Fibroblast of mammary gland (primary cell): Measurements from ENCODE around the gene PTGR3.

Experiments
- DNase-seq: peaks from one replicate; pipeline ENCODE4 v3.0.0-alpha.2; 2010; ENCODE audit warnings: low read depth
- H3K4me3 ChIP-seq: 2 replicates; pipeline ENCODE4 v1.5.1; 2011; ENCODE audit warnings: low read depth, mild to moderate bottlenecking, low read length, moderate library complexity; ENCODE audit not compliant: control insufficient read depth
- TF ChIP-seq, protein P1 (sequence below): conservative IDR thresholded peaks from 2 replicates; pipeline ENCODE4 v1.5.1; 2011; ENCODE audit warnings: low read depth, low read length, inconsistent platforms; ENCODE audit not compliant: control insufficient read depth, insufficient read depth

PTGR3 gene

DNA sequence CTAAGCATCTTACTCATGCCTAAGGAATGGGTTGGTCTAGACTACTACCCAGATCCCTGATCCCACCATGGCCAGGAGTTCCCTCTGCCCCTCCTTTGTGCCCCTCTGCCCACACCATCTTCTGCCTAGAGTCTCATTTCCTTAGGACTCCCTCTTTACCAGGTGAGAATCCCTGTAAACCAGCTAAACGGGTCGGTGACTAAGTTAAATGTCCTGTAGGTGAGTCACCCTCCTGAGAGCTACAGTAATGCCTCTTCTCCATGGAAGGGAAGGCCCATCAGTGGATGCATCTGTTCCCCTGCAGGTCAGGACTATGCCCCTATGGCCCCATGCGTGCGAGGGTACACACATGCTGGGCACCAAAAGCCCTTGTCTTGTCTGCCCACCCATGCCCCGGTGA, 25.4 kb downstream of the PTGR3 start:
- TF ChIP-seq, protein P1, sequence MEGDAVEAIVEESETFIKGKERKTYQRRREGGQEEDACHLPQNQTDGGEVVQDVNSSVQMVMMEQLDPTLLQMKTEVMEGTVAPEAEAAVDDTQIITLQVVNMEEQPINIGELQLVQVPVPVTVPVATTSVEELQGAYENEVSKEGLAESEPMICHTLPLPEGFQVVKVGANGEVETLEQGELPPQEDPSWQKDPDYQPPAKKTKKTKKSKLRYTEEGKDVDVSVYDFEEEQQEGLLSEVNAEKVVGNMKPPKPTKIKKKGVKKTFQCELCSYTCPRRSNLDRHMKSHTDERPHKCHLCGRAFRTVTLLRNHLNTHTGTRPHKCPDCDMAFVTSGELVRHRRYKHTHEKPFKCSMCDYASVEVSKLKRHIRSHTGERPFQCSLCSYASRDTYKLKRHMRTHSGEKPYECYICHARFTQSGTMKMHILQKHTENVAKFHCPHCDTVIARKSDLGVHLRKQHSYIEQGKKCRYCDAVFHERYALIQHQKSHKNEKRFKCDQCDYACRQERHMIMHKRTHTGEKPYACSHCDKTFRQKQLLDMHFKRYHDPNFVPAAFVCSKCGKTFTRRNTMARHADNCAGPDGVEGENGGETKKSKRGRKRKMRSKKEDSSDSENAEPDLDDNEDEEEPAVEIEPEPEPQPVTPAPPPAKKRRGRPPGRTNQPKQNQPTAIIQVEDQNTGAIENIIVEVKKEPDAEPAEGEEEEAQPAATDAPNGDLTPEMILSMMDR = no peak
- no peak for DNase-seq
- H3K4me3 ChIP-seq = no peak overlapping the region

DNA sequence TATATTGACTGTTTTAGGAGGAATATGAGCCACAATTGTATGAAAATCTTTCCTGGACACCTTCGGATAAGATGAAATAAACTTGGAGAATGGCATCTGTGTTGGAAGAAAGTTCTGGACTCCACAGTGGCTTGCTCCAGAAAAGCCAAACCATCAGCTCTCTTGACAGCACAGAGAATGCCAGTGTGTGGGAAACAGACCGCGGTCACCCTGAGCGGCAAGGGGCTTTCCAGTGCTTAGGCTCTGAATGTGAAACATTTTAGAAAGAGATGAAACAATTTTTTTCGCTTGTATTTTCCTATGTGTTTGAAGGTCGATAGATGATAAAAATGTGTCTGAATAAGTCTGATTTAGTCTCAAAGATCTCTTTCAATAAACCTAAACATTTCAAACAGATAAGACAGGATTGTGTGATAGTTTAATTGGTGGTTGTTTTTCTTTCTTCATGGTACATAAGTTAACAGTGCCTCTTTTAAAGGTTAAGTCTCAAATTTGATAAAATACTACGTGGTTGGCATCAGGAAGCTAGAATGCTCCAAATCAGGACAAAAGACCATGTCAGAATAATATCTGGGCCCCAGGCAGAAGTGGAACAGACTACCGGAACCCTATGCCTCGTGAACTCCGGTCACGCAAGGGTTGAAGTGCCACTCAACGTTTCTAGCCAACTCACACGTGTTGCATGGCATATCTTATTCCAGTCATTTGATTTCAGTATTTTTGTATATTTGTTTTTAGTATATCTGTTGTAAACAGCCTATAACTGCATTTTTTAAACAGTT, 28.9 kb downstream of the PTGR3 start:
- DNase-seq = no peak
- TF ChIP-seq, protein P1 = no peak
- no peak overlapping the region for H3K4me3 ChIP-seq

DNA sequence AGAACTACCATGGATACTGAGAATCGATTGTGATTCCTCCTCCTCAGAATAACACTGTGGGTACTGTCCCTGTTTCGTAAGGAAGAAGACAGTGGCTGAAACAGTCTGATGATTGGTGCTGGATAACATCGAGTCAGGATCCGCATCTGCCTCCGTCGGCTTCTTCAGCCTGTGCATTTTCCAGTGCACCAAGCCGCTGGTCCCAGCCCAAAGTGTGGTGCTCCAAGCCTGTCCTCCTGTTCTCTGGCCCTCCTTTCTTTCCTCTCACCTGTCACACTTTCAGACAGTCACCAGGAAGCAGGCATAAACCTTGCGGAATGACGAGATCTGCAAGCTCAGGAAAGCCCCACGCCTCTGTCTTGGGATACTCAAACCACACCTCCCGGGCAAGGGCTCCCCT, 30.6 kb downstream of the PTGR3 start:
- no peak for DNase-seq
- TF ChIP-seq, protein P1 = no peak
- no peak overlapping the region for H3K4me3 ChIP-seq

DNA sequence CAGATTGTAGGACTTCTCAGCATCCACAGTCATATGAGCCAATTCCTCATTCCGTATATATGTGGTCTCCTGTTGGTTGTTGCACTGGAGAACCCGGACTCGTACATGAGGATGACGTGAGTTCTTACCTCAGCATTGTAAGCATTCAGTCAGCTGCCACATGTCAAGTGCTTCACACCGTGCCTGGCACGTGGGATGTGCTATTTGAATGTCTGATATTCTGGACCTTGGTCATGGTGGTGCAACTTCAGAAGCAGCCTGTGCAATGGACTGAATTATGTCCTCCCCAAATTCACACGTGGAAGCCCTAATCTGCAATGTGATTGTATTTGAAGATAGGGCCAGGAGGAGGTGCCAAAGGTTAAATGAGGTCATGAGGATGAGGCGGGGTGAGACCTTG, 32.1 kb downstream of the PTGR3 start:
- no peak for DNase-seq
- TF ChIP-seq, protein P1 = no peak
- no peak overlapping the region for H3K4me3 ChIP-seq

DNA sequence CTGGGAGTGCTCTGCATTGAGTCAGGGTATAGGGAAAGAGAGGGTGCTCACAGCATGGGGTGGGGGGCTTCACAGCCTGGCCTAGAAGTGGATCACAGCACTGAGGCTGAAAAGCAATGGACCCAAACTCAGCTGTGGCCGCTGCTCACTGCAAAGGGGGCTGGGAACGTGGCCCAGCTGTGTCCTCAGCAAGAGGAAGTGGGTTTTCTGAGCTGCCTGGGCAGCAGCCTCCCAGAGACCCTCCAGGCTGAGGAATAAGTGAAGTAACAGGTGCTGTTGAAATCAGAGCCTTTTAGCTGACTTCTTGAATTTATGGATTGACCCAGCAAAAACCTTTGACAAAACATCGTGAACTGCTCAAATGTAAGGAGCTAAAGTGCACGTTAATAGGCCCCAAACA, 35.2 kb downstream of the PTGR3 start:
- DNase-seq = no peak
- TF ChIP-seq, protein P1 = no peak
- H3K4me3 ChIP-seq = no peak overlapping the region

DNA sequence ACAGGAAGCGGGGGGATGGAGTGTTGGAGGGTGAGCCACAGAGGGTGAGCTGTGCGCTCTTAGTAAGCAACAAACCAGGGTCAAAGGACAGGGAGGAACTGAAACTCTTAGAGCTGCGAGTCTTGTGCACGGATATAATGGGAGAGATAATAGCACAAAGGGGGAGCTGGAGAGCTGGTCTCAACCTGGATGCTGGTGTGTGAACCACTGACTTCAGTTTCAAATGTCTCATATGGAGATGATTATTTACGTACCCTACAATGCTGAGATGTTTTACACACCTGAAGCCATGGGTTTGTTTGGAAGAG, 35.9 kb downstream of the PTGR3 start:
- DNase-seq = peak; percentile 13
- no peak overlapping the region for H3K4me3 ChIP-seq
- TF ChIP-seq, protein P1 = peak; percentile 4
